Natural killer cell (primary cell): ENCODE results near the gene ANKRD9. TPM values are rescaled to one million over a fixed set of nuclear protein-coding genes. Genes with fewer than 3 reads are reported as not detected.

Experiments used
- ATAC-seq, 3 donors: fragments of 150-1000 bp in 2 of 3; fragments of 200-7000 bp in 1 of 3; cut with Tn5 transposase; 1 replicate in 1 of 3; 2 replicates in 2 of 3; pipeline ENCODE4 v1.10.0; 2021; ENCODE audit warnings: mild to moderate bottlenecking in 2 of 3, moderate library complexity in 2 of 3
- DNase-seq, 2 donors: peaks; one replicate each; pipeline versions ENCODE4 v3.0.0 to v3.0.0-alpha.2; 2013 to 2021; ENCODE audit warnings: mixed read lengths in 1 of 2
- H3K27ac ChIP-seq: one replicate; pipeline ENCODE4 v1.5.1; 2013; ENCODE audit warnings: mild to moderate bottlenecking, low read length
- H3K27me3 ChIP-seq: one replicate; pipeline ENCODE4 v1.6.1; 2013; ENCODE audit warnings: low read length; ENCODE audit not compliant: control insufficient read depth, insufficient read depth
- H3K36me3 ChIP-seq: one replicate; pipeline ENCODE4 v1.6.1; 2013; ENCODE audit warnings: low read length; ENCODE audit not compliant: control insufficient read depth, insufficient read depth
- H3K4me1 ChIP-seq: one replicate; pipeline ENCODE4 v1.6.1; 2013; ENCODE audit warnings: low read length; ENCODE audit not compliant: control insufficient read depth, insufficient read depth
- H3K4me3 ChIP-seq: one replicate; pipeline ENCODE4 v1.5.1; 2013; ENCODE audit warnings: low read length
- H3K9me3 ChIP-seq: one replicate; pipeline ENCODE4 v1.6.1; 2013; ENCODE audit warnings: low read length; ENCODE audit not compliant: control insufficient read depth, insufficient read depth
- H3K27ac Mint-ChIP-seq, 2 donors: one replicate each; pipeline ENCODE4 v1.8.0; 2022; ENCODE audit warnings: mild to moderate bottlenecking in 2 of 2, mixed read lengths in 2 of 2, moderate library complexity in 1 of 2
- H3K27me3 Mint-ChIP-seq, 2 donors: one replicate each; pipeline ENCODE4 v1.8.0; 2022; ENCODE audit warnings: low read depth in 2 of 2, mixed read lengths in 2 of 2
- H3K36me3 Mint-ChIP-seq: one replicate; pipeline ENCODE4 v1.8.0; 2022; ENCODE audit warnings: mixed read lengths
- H3K4me1 Mint-ChIP-seq, 2 donors: one replicate each; pipeline ENCODE4 v1.8.0; 2022; ENCODE audit warnings: mixed read lengths in 2 of 2
- H3K4me3 Mint-ChIP-seq: one replicate; pipeline ENCODE4 v1.8.0; 2022; ENCODE audit warnings: mild to moderate bottlenecking, moderate library complexity, mixed read lengths
- H3K9me3 Mint-ChIP-seq, 2 donors: one replicate each; pipeline ENCODE4 v1.8.0; 2022; ENCODE audit warnings: mixed read lengths in 2 of 2
- CTCF ChIP-seq: fragments of 200-600 bp; IDR thresholded peaks from one replicate; pipeline ENCODE4 v1.8.0; 2022; ENCODE audit warnings: antibody characterized with exemption
- WGBS: methylation state at CpG from one replicate; pipeline ENCODE4 v1.1.7; 2013; ENCODE audit warnings: missing lambda C conversion rate; ENCODE audit not compliant: insufficient coverage; 5-methylcytosine and 5-hydroxymethylcytosine counted together
- intact Hi-C: fragments of 100-400 bp; cut with micrococcal nuclease; formaldehyde crosslinking; loops from one replicate; pipeline ENCODE4 v1.14.2; 2022
- total RNA-seq, 4 donors: library from RNA; stranded (reverse); fragments of 120-200 nt in 1 of 4; gene quantifications; one replicate each; pipeline versions ENCODE4 v1.2.3 to v1.2.4, GENCODE V29; 2013 to 2022

ANKRD9 gene
- total RNA-seq, 3 donors from 2014 or later (not counting 1 experiment from before 2014, with no cell fraction given), result 4.0 to 11.0 (median 9.6) TPM

- Mint-ChIP-seq H3K9me3 (peaks cover 0 to 3% of the 10 kb centered on the region in 2 donors), H3K36me3 (no peaks in the 10 kb centered on the region), H3K4me1 (peaks cover 0 to 8% of the 10 kb centered on the region in 2 donors), H3K27me3 (peaks cover 22 to 25% of the 10 kb centered on the region in 2 donors), H3K27ac (no peak overlapping the region), H3K4me3 (no peak overlapping the region)
- H3K36me3 ChIP-seq, result no peaks in the 10 kb centered on the region
- no peak overlapping the region for H3K27ac ChIP-seq
- TF ChIP-seq CTCF, result no peak
- no peak overlapping the region for H3K4me3 ChIP-seq
- intact Hi-C loops, result no loop called here
- peaks cover 9% of the 10 kb centered on the region for H3K4me1 ChIP-seq
- peaks cover 13% of the 10 kb centered on the region for H3K27me3 ChIP-seq
- no peaks in the 10 kb centered on the region for H3K9me3 ChIP-seq
- no peak for ATAC-seq
- WGBS, result 84% methylated on average over 3 of the region's 3 CpGs
- no peak for DNase-seq
Measured at GRCh38 chr14:102548616-102549240, 39.2 kb upstream of the ANKRD9 start.

- 76% methylated on average over 29 of the region's 29 CpGs for WGBS
Measured at GRCh38 chr14:102545461-102546265, 36.1 kb upstream of the ANKRD9 start.

DNA sequence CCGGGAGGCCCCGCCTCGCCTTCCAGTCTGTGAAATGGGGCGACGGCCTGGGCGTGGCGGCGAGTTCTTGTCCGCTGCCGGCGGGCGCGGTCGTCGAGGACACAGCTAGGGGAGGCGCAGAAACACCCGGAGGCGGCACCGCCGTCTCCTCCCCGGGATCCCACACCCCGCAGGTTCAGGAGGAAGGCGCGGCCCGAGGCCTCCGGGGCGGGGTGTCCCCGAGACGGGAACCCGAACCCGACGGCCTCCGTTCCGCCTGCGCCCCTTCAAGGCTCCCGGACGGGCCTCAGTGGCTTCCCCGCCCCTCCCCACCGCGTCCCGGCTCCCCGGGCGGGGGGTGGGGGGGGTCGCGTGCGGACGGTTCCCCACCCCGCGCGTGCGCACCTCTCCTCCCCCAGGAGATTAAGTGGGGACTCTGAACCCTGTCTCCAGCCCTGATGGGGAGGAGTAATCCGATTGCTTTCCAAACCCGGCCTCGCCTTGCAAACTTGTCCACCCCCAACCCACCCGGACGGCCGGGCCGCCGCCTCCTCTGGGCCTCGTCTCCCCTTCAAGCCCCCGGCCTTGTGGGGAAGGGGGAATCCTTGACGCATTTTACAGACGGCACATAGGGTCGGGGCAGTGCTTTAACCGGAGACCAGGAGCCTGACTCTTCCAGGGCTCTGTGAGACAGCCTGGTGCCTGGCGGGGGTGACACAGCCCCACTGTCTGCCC is 35.3 kb upstream of the ANKRD9 start:
- no peaks in the 10 kb centered on the region for H3K36me3 Mint-ChIP-seq
- no peak overlapping the region for H3K27ac Mint-ChIP-seq
- 7% methylated on average over 59 of the region's 66 CpGs for WGBS
- peak in 1 of 2 donors; percentile 46 for DNase-seq
- H3K4me1 Mint-ChIP-seq, result peaks cover 0 to 8% of the 10 kb centered on the region in 2 donors
- peak; percentile 57 to 78 (median 75) for ATAC-seq
- Histone ChIP-seq H3K36me3 (no peaks in the 10 kb centered on the region), H3K27ac (no peak overlapping the region), H3K27me3 (peaks cover 13% of the 10 kb centered on the region), H3K9me3 (no peaks in the 10 kb centered on the region), H3K4me1 (peaks cover 9% of the 10 kb centered on the region), H3K4me3 (no peak overlapping the region)
- intact Hi-C loops, result no loop called here
- H3K4me3 Mint-ChIP-seq, result peak overlapping the region; percentile 42
- H3K9me3 Mint-ChIP-seq, result peaks cover 0 to 3% of the 10 kb centered on the region in 2 donors
- no peak for TF ChIP-seq CTCF
- H3K27me3 Mint-ChIP-seq, result peaks cover 15 to 25% of the 10 kb centered on the region in 2 donors

More at GRCh38 chr14:102545461-102546265, 36.1 kb upstream of the ANKRD9 start:
- Histone ChIP-seq H3K4me1 (peaks cover 9% of the 10 kb centered on the region), H3K27me3 (peaks cover 13% of the 10 kb centered on the region), H3K4me3 (no peak overlapping the region), H3K9me3 (no peaks in the 10 kb centered on the region), H3K36me3 (no peaks in the 10 kb centered on the region), H3K27ac (no peak overlapping the region)
- DNase-seq (no peak), ATAC-seq (no peak)
- peak overlapping the region; percentile 42 for H3K4me3 Mint-ChIP-seq
- peaks cover 0 to 8% of the 10 kb centered on the region in 2 donors for H3K4me1 Mint-ChIP-seq
- intact Hi-C loops, result no loop called here
- no peak for TF ChIP-seq CTCF
- no peaks in the 10 kb centered on the region for H3K36me3 Mint-ChIP-seq
- peaks cover 0 to 3% of the 10 kb centered on the region in 2 donors for H3K9me3 Mint-ChIP-seq
- peaks cover 22 to 30% of the 10 kb centered on the region in 2 donors for H3K27me3 Mint-ChIP-seq
- no peak overlapping the region for H3K27ac Mint-ChIP-seq
